ENCODE measurements around the gene WNT1. TPM values are rescaled to one million over a fixed set of nuclear protein-coding genes. Genes with fewer than 3 reads are reported as not detected.

The WNT1 gene
- total RNA-seq, 1 donor from 2014 or later, result not detected

- peaks cover 11% of the 10 kb centered on the region for H3K27me3 ChIP-seq
- DNase-seq (ENCODE audit: extremely low spot score in 2 of 2), result no peak
- H3K36me3 ChIP-seq, result no peaks in the 10 kb centered on the region
- H3K9me3 ChIP-seq, result no peaks in the 10 kb centered on the region
- intact Hi-C loops (cut with DNase I), result no loop called here
- H3K27ac ChIP-seq, result no peak overlapping the region
- H3K4me1 ChIP-seq, result peaks cover 54% of the 10 kb centered on the region
- TF ChIP-seq POLR2A (IDR thresholded peaks at IDR 0.05) (no peak), POLR2AphosphoS5 (IDR thresholded peaks at IDR 0.05; ENCODE audit: insufficient read depth in 1 of 2, low read depth in 1 of 2) (no peak)
- TF ChIP-seq, protein P1, sequence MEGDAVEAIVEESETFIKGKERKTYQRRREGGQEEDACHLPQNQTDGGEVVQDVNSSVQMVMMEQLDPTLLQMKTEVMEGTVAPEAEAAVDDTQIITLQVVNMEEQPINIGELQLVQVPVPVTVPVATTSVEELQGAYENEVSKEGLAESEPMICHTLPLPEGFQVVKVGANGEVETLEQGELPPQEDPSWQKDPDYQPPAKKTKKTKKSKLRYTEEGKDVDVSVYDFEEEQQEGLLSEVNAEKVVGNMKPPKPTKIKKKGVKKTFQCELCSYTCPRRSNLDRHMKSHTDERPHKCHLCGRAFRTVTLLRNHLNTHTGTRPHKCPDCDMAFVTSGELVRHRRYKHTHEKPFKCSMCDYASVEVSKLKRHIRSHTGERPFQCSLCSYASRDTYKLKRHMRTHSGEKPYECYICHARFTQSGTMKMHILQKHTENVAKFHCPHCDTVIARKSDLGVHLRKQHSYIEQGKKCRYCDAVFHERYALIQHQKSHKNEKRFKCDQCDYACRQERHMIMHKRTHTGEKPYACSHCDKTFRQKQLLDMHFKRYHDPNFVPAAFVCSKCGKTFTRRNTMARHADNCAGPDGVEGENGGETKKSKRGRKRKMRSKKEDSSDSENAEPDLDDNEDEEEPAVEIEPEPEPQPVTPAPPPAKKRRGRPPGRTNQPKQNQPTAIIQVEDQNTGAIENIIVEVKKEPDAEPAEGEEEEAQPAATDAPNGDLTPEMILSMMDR (IDR thresholded peaks at IDR 0.05), result peak in 1 of 3 experiments; percentile 19
- no peak overlapping the region for H3K4me3 ChIP-seq
Observed at GRCh38 chr12:48973941-48974673, 4.0 kb upstream of the WNT1 start.

DNA sequence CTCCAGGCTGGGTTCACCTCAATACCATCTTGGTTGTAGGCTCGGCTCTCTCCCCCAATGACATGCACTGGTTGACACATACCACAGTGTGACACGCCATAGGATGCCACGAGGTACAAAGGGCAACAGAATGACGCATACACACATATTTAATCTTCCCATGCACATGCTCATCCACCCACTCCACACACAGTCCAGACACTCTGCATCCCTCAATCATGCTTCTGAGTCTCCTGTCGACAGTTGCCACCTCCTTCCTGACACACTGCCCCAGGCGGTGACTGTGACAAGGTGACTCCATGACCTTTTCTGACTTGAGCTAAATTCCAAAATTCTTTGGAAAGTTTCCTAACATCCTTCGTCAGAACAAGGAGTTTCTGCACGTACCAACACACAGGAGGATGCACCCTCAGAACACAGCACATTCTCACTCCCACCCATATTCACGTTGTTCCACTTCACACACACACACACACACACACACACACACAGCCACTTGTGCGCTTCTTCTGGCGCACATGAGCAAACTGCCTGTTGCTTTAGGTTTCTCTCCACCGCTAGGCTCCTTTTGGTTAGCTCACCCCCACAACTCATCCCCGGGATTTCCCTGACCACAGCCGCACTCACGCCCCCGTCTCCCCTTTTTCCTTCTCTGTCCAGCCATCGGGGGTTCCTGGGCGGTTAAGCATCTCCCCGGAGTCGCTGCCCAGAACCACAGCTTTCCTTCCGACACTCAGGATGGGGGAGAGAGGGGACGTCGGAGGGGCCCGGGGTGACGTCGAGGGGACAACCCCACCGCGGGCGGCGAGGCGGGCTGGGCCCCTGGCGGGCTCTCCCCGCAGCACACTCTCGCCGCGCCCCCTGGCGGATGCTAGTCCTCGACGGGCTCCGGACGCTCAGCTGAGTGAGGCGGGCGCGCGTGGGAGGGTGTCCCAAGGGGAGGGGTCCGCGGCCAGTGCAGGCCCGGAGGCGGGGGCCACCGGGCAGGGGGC, 536 bp upstream of the WNT1 start:
- Histone ChIP-seq H3K27ac (no peak overlapping the region), H3K36me3 (no peaks in the 10 kb centered on the region), H3K4me3 (peak overlapping the region; percentile 33 to 37), H3K27me3 (peaks cover 11% of the 10 kb centered on the region), H3K4me1 (peaks cover 48% of the 10 kb centered on the region), H3K9me3 (no peaks in the 10 kb centered on the region)
- no peak for DNase-seq (ENCODE audit: extremely low spot score in 2 of 2)
- TF ChIP-seq, protein P1 (IDR thresholded peaks at IDR 0.05), result peak in 2 of 3 experiments; percentile 49 to 60
- TF ChIP-seq POLR2AphosphoS5 (IDR thresholded peaks at IDR 0.05; ENCODE audit: insufficient read depth in 1 of 2, low read depth in 1 of 2) (no peak), POLR2A (IDR thresholded peaks at IDR 0.05) (no peak)
- intact Hi-C loops (cut with DNase I), result no loop called here

DNA sequence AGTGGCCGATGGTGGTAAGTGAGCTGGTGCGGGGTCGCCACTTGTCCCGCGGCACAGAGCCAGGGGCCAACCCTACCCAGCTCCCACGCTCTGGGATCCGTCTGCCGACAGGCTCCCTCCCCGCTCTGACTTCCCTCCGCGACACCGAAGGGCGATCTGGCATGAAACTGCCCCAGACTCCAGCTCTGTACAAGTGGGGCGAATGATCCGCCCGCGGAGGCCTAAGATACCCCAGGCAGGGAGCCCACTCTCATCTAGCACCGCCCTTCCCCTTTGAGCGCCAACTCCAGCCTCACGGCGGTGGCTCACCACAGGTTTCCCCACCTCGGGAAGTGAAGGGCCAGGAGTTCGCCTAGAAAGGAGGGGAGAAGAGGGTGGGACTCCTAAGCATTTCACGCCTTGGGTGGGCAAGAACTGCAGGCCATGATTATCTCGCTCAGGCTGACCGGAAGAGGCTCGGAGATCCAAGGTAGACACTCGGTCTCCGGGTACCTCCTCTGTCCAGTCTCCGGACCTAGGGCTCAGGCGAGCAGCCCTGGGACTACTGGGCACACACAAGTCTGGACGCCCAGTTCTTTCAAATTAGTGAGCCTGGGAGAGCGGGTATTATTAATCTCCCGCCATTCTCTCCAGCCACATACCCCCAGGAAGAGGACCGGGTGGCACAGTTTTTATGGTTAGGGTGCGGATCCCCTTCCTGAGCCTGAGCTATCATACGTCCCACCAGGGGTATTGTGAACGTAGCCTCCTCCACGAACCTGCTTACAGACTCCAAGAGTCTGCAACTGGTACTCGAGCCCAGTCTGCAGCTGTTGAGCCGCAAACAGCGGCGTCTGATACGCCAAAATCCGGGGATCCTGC, 849 bp downstream of the WNT1 start:
- intact Hi-C loops (cut with DNase I), result no loop called here
- no peak for TF ChIP-seq POLR2AphosphoS5 (IDR thresholded peaks at IDR 0.05; ENCODE audit: insufficient read depth in 1 of 2, low read depth in 1 of 2)
- TF ChIP-seq, protein P1 (IDR thresholded peaks at IDR 0.05), result no peak
- H3K4me1 ChIP-seq, result peaks cover 43% of the 10 kb centered on the region
- no peaks in the 10 kb centered on the region for H3K9me3 ChIP-seq
- no peak overlapping the region for H3K27ac ChIP-seq
- no peak for DNase-seq (ENCODE audit: extremely low spot score in 2 of 2)
- H3K27me3 ChIP-seq, result peaks cover 11% of the 10 kb centered on the region
- H3K36me3 ChIP-seq, result no peaks in the 10 kb centered on the region
- H3K4me3 ChIP-seq, result peak overlapping the region; percentile 33 to 37

- TF ChIP-seq POLR2AphosphoS5 (IDR thresholded peaks at IDR 0.05; ENCODE audit: insufficient read depth in 1 of 2, low read depth in 1 of 2) (no peak), POLR2A (IDR thresholded peaks at IDR 0.05) (no peak)
- TF ChIP-seq, protein P1 (IDR thresholded peaks at IDR 0.05), result no peak
- Histone ChIP-seq H3K36me3 (no peaks in the 10 kb centered on the region), H3K27me3 (peaks cover 11% of the 10 kb centered on the region), H3K4me1 (peaks cover 42% of the 10 kb centered on the region), H3K4me3 (peak overlapping the region; percentile 33 to 37), H3K9me3 (no peaks in the 10 kb centered on the region), H3K27ac (no peak overlapping the region)
- intact Hi-C loops (cut with DNase I), result no loop called here
- no peak for DNase-seq (ENCODE audit: extremely low spot score in 2 of 2)
Observed at GRCh38 chr12:48979602-48980388, 1.7 kb downstream of the WNT1 start.
